Liver (tissue), 3 donors: Measurements from ENCODE around the gene PLPP6.

ENCODE experiments used
- HNF4A ChIP-seq, 2 donors: conservative IDR thresholded peaks; 2 replicates each; pipeline ENCODE4 v1.6.1; 2016; ENCODE audit warnings: antibody characterized with exemption in 2 of 2, mild to moderate bottlenecking in 2 of 2
- RAD21 ChIP-seq, 2 donors: IDR thresholded peaks; 2 replicates each; pipeline ENCODE4 v1.6.1; 2016; ENCODE audit warnings: antibody characterized with exemption in 2 of 2, mild to moderate bottlenecking in 2 of 2
- ZBTB33 ChIP-seq: IDR thresholded peaks from 2 replicates; pipeline ENCODE4 v1.6.1; 2016; ENCODE audit warnings: antibody characterized with exemption
- TF ChIP-seq, protein P1 (sequence below): fragments of 150-350 bp; IDR thresholded peaks from 2 replicates; pipeline ENCODE4 v1.5.1; 2017; ENCODE audit warnings: improper control_type of control experiment, low read depth, low read length; ENCODE audit not compliant: missing input control
- donor health status: healthy.
- donor health status: healthy.

DNA sequence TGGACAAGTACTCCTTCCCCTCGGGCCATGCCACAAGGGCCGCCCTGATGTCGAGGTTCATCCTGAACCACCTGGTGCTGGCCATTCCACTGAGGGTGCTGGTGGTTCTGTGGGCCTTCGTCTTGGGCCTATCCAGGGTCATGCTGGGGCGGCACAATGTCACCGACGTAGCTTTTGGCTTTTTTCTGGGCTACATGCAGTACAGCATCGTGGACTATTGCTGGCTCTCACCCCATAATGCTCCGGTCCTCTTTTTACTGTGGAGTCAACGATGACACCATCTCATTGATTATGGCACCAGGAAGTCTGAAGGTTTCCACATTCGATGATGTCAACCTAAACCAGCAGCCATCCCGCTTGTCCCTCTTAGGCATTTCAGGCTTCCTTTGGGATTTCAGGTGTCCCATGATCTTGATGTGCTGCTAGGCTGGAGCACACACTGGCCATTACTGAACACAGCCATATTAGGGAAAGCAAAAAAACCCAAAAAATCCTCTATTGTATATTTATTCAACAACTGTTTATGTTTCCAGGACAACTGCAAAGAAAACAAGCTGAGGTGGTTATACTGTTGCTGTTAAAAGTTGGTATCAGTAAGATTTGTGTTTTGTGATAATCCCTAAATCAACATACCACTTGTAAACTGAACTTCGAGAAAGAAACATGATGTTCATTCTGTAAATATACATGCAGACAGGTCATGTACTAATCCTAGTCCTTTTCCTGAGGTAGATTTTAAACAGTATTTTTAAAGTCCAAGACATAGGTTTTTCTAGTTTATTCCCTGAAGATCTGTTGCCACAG, 1.1 kb downstream of the PLPP6 start:
- TF ChIP-seq, protein P1, sequence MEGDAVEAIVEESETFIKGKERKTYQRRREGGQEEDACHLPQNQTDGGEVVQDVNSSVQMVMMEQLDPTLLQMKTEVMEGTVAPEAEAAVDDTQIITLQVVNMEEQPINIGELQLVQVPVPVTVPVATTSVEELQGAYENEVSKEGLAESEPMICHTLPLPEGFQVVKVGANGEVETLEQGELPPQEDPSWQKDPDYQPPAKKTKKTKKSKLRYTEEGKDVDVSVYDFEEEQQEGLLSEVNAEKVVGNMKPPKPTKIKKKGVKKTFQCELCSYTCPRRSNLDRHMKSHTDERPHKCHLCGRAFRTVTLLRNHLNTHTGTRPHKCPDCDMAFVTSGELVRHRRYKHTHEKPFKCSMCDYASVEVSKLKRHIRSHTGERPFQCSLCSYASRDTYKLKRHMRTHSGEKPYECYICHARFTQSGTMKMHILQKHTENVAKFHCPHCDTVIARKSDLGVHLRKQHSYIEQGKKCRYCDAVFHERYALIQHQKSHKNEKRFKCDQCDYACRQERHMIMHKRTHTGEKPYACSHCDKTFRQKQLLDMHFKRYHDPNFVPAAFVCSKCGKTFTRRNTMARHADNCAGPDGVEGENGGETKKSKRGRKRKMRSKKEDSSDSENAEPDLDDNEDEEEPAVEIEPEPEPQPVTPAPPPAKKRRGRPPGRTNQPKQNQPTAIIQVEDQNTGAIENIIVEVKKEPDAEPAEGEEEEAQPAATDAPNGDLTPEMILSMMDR: no peak
- TF ChIP-seq ZBTB33 (no peak), HNF4A (conservative IDR thresholded peaks at IDR 0.05) (no peak), RAD21 (IDR thresholded peaks at IDR 0.05) (peak in 1 of 2 donors; percentile 16)
